ENCODE measurements around the gene ASH1L. TPM values are rescaled to one million over a fixed set of nuclear protein-coding genes. Genes with fewer than 3 reads are reported as not detected.

Gene ASH1L
- total and polyA plus RNA-seq, 9 of the 15 experiments (the other 6 are each of a cell fraction or from before 2014, with no cell fraction given) = 2.0 to 23.3 (median 14.6) TPM

DNA sequence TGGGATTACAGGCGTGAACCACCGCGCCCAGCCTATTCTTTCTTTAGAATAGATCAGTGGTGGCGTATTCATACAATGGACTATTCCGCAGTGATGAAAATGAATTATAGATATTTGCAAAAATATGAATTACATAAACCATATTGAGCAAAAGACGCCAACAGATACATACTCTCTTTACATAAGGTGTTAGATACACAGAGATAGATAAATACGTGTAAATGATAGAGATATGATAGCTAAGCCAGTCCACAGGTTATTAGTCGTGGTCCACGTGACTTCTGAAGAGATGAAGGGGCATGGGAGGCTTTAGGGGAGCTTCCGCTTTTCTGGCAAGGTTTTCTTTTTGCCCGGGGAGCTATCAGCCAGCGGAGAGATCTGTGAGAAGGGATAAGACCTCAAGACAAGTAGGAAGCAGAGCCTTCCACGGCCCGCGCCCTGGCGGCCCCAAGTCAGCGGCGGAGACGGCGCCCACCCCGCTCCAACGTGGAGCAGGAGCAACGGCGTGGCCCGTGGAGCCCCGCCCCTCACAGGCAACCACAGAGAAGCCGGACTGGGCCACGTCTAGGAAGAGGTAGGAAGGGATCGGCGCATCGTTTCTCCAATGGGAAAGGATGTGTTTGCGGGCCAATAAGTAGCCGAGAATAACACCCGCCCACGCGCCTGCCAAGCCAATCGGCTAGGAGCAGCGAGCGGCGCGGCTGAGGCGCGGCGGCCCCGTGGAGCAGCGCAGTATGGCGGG is 47.1 kb upstream of the ASH1L start, which contains the start of gene MSTO1 (continued):
- peak; percentile 66; the same call in 1 of the 2 replicates for TF ChIP-seq THRAP3 (IDR thresholded peaks at IDR 0.05; ENCODE audit: borderline replicate concordance)
- TF ChIP-seq CBX8 (IDR thresholded peaks at IDR 0.05; ENCODE audit: borderline replicate concordance, extremely low read depth, low read depth, low read length, poor library complexity, severe bottlenecking) = no peak
- 0 out of 2 replicates have a peak, but pooled peaks have one; percentile 19 for TF ChIP-seq GABPA (tag; conservative IDR thresholded peaks at IDR 0.05; ENCODE audit: low read depth)
- no peak for TF ChIP-seq NFXL1 (CRISPR knock-in tag; IDR thresholded peaks at IDR 0.05)
- TF ChIP-seq FOXA3 (CRISPR knock-in tag; conservative IDR thresholded peaks at IDR 0.05 in 1 of 2, IDR thresholded peaks at IDR 0.05 in 1 of 2) = no peak
- no peak for TF ChIP-seq TCFL5 (CRISPR knock-in tag; conservative IDR thresholded peaks at IDR 0.05)
- no peak for TF ChIP-seq CEBPG (CRISPR knock-in tag; IDR thresholded peaks at IDR 0.05)
- TF ChIP-seq CEBPG (tag; conservative IDR thresholded peaks at IDR 0.05 in 1 of 2, IDR thresholded peaks at IDR 0.05 in 1 of 2) = no peak
- no peak for TF ChIP-seq ZNF232 (CRISPR knock-in tag; IDR thresholded peaks at IDR 0.05)
- TF ChIP-seq MED1 (CRISPR knock-in tag; IDR thresholded peaks at IDR 0.05; ENCODE audit: borderline replicate concordance) = no peak
- no peak for TF ChIP-seq ZNF717 (CRISPR knock-in tag; IDR thresholded peaks at IDR 0.05)
- no peak for TF ChIP-seq ZNF165 (CRISPR knock-in tag; IDR thresholded peaks at IDR 0.05; ENCODE audit: borderline replicate concordance)
- no peak for TF ChIP-seq ZBTB1 (CRISPR knock-in tag; IDR thresholded peaks at IDR 0.05; ENCODE audit: borderline replicate concordance, low read depth)
- TF ChIP-seq, protein P1, sequence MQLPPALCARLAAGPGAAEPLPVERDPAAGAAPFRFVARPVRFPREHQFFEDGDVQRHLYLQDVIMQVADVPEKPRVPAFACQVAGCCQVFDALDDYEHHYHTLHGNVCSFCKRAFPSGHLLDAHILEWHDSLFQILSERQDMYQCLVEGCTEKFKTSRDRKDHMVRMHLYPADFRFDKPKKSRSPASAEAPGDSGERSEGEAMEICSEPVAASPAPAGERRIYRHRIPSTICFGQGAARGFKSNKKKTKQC (CRISPR knock-in tag; IDR thresholded peaks at IDR 0.05) = no peak
- no peak for TF ChIP-seq ZNF561 (CRISPR knock-in tag; conservative IDR thresholded peaks at IDR 0.05)
- TF ChIP-seq FUS (optimal IDR thresholded peaks at IDR 0.05; ENCODE audit: low read depth, low read length) = no peak
- no peak for TF ChIP-seq BRF1 (IDR thresholded peaks at IDR 0.05; ENCODE audit: borderline replicate concordance, extremely low read depth, insufficient read length)
- no peak for TF ChIP-seq CREBBP (IDR thresholded peaks at IDR 0.05; ENCODE audit: low read depth, low read length)
- no peak for TF ChIP-seq RHOXF2B (CRISPR knock-in tag; conservative IDR thresholded peaks at IDR 0.05)
- TF ChIP-seq XRCC4 (IDR thresholded peaks at IDR 0.05; ENCODE audit: extremely low read depth, insufficient read depth, insufficient read length) = no peak
- no peak for TF ChIP-seq ZNF518B (CRISPR knock-in tag; IDR thresholded peaks at IDR 0.05)
- no peak for TF ChIP-seq ZNF354B (CRISPR knock-in tag; IDR thresholded peaks at IDR 0.05)
- no peak for TF ChIP-seq SMC3 (conservative IDR thresholded peaks at IDR 0.05; ENCODE audit: insufficient read depth, low read depth, low read length)
- no peak for TF ChIP-seq MAFF (IDR thresholded peaks at IDR 0.05; ENCODE audit: low read length)
- no peak for TF ChIP-seq RNF2 (IDR thresholded peaks at IDR 0.05)
- TF ChIP-seq POU5F1 (IDR thresholded peaks at IDR 0.05; ENCODE audit: borderline replicate concordance, low read depth, low read length, partially characterized antibody) = no peak
- no peak for TF ChIP-seq COPS2 (conservative IDR thresholded peaks at IDR 0.05)
